Measurements from ENCODE around the gene ANO10.

- no peak for TF ChIP-seq POLR2A (IDR thresholded peaks at IDR 0.05; ENCODE audit: low read depth, low read length)
- TF ChIP-seq TAF1 (IDR thresholded peaks at IDR 0.05; ENCODE audit: borderline replicate concordance, low read depth, low read length), result no peak
These were observed 99.9 kb downstream of the ANO10 start for GRCh38 chr3:43521941-43522340.
